RPMI8226 (cell line): ENCODE measurements around the gene MYH15.
"Not testable (repeated sequence)": the region's sequence is repeated elsewhere in the genome, so short reads cannot be mapped to it uniquely, and the experiment has no call there.

Source experiments
- DNase-seq: peaks from one replicate; pipeline ENCODE4 v3.0.0-alpha.2; 2015

MYH15 gene

GRCh38 chr3:108381529-108382140, 128.8 kb downstream of the MYH15 start:
- no peak for DNase-seq

GRCh38 chr3:108380128-108380795, 130.1 kb downstream of the MYH15 start:
- no peak for DNase-seq

- DNase-seq = not testable (repeated sequence)
Observed at GRCh38 chr3:108378952-108379342, 131.4 kb downstream of the MYH15 start.

- DNase-seq = no peak
Observed at GRCh38 chr3:108378153-108378951, 132.0 kb downstream of the MYH15 start.

GRCh38 chr3:108377384-108377783, 133.0 kb downstream of the MYH15 start:
- no peak for DNase-seq

- no peak for DNase-seq
Observed at GRCh38 chr3:108376026-108376425, 134.4 kb downstream of the MYH15 start.

- DNase-seq = no peak
Observed at GRCh38 chr3:108359011-108359410, 151.4 kb downstream of the MYH15 start.

- no peak for DNase-seq
Observed at GRCh38 chr3:108357042-108357441, 153.4 kb downstream of the MYH15 start.

GRCh38 chr3:108354562-108354961, 155.8 kb downstream of the MYH15 start:
- no peak for DNase-seq

- no peak for DNase-seq
Observed at GRCh38 chr3:108352176-108352575, 158.2 kb downstream of the MYH15 start.

GRCh38 chr3:108346301-108347227, 163.8 kb downstream of the MYH15 start:
- DNase-seq = no peak

GRCh38 chr3:108345492-108346205, 164.7 kb downstream of the MYH15 start:
- DNase-seq = peak; percentile 15

- no peak for DNase-seq
Observed at GRCh38 chr3:108343491-108343890, 166.9 kb downstream of the MYH15 start.

- no peak for DNase-seq
Observed at GRCh38 chr3:108342837-108343486, 167.4 kb downstream of the MYH15 start.

GRCh38 chr3:108341911-108342310, 168.5 kb downstream of the MYH15 start:
- DNase-seq = no peak

- no peak for DNase-seq
Observed at GRCh38 chr3:108338901-108339545, 171.4 kb downstream of the MYH15 start.

- no peak for DNase-seq
Observed at GRCh38 chr3:108334701-108335100, 175.7 kb downstream of the MYH15 start.

- DNase-seq = no peak
Observed at GRCh38 chr3:108333961-108334360, 176.4 kb downstream of the MYH15 start.

GRCh38 chr3:108331792-108332191, 178.6 kb downstream of the MYH15 start:
- no peak for DNase-seq
